ENCODE measurements around the gene CMTM7. TPM values are rescaled to one million over a fixed set of nuclear protein-coding genes. Genes with fewer than 3 reads are reported as not detected.
A peak's percentile ranks its signal among the peaks of the same experiment; 100 is the strongest.

The CMTM7 gene
- polyA plus RNA-seq, 3 donors = 100 to 148 (median 146) TPM

GRCh38 chr3:32487781-32488473 is 96.3 kb downstream of the CMTM7 start:
- H3K4me1 Mint-ChIP-seq = peaks cover 25% of the 10 kb centered on the region
- H3K36me3 Mint-ChIP-seq = peaks cover 40 to 56% of the 10 kb centered on the region in 2 donors
- DNase-seq = no peak
- peak overlapping the region in 1 of 2 donors; percentile 21 for H3K27ac ChIP-seq (ENCODE audit: low read depth in 1 of 2, low read length in 2 of 2)
- no peak overlapping the region for H3K4me2 ChIP-seq (replicated peaks; ENCODE audit: extremely low read depth, low read length, poor library complexity, severe bottlenecking)
- no peaks in the 10 kb centered on the region for H3K9me3 Mint-ChIP-seq
- H4K20me1 ChIP-seq (ENCODE audit: insufficient read depth, low read length) = peaks cover 32% of the 10 kb centered on the region
- H2AFZ ChIP-seq (ENCODE audit: insufficient read depth, low read depth, low read length, poor library complexity, severe bottlenecking) = no peak overlapping the region
- H3K9ac ChIP-seq (ENCODE audit: insufficient read depth, low read length, poor library complexity, severe bottlenecking) = no peak overlapping the region
- peaks cover 16 to 25% of the 10 kb centered on the region in 2 donors for H3K4me1 ChIP-seq (ENCODE audit: control insufficient read depth in 1 of 2, insufficient read depth in 2 of 2, low read length in 2 of 2)
- TF ChIP-seq CTCF (IDR thresholded peaks at IDR 0.05) = no peak
- H3K4me3 Mint-ChIP-seq = no peak overlapping the region
- no CpG with 5 or more reads among the region's 3 CpGs for WGBS (ENCODE audit: insufficient coverage)
- no peaks in the 10 kb centered on the region for H3K27me3 Mint-ChIP-seq (ENCODE audit: low read depth in 3 of 3)
- intact Hi-C loops (cut with micrococcal nuclease) = no loop called here
- peaks cover 44 to 70% of the 10 kb centered on the region in 2 donors for H3K36me3 ChIP-seq (replicated peaks in 1 of 2; ENCODE audit: control insufficient read depth in 1 of 2, insufficient read depth in 2 of 2, low read length in 2 of 2)
- no peaks in the 10 kb centered on the region for H3K27me3 ChIP-seq (ENCODE audit: control insufficient read depth in 2 of 2, insufficient read depth in 2 of 2, low read length in 2 of 2)
- no peak overlapping the region for H3K4me3 ChIP-seq (replicated peaks in 1 of 3; ENCODE audit: low read depth in 2 of 3, low read length in 3 of 3)
- peaks cover 88% of the 10 kb centered on the region for H3K79me2 ChIP-seq (ENCODE audit: insufficient read depth, low read length)
- peak overlapping the region in 2 of 7 donors; percentile 8 to 12 for H3K27ac Mint-ChIP-seq
- H3K9me3 ChIP-seq (replicated peaks in 1 of 2; ENCODE audit: control insufficient read depth in 1 of 2, insufficient read depth in 1 of 2, low read length in 2 of 2) = no peaks in the 10 kb centered on the region

- H2AFZ ChIP-seq (ENCODE audit: insufficient read depth, low read depth, low read length, poor library complexity, severe bottlenecking) = no peak overlapping the region
- H3K27me3 Mint-ChIP-seq (ENCODE audit: low read depth in 3 of 3) = no peaks in the 10 kb centered on the region
- H3K36me3 Mint-ChIP-seq = peaks cover 36 to 52% of the 10 kb centered on the region in 2 donors
- no peaks in the 10 kb centered on the region for H3K9me3 ChIP-seq (replicated peaks in 1 of 2; ENCODE audit: control insufficient read depth in 1 of 2, insufficient read depth in 1 of 2, low read length in 2 of 2)
- intact Hi-C loops (cut with micrococcal nuclease) = no loop called here
- no peak for TF ChIP-seq CTCF (IDR thresholded peaks at IDR 0.05)
- H3K4me1 ChIP-seq (ENCODE audit: control insufficient read depth in 1 of 2, insufficient read depth in 2 of 2, low read length in 2 of 2) = peaks cover 16 to 30% of the 10 kb centered on the region in 2 donors
- no peak overlapping the region for H3K4me3 Mint-ChIP-seq
- no peaks in the 10 kb centered on the region for H3K9me3 Mint-ChIP-seq
- H3K27ac Mint-ChIP-seq = peak overlapping the region in 4 of 7 donors; percentile 4 to 12 (median 8)
- peaks cover 88% of the 10 kb centered on the region for H3K79me2 ChIP-seq (ENCODE audit: insufficient read depth, low read length)
- H3K36me3 ChIP-seq (replicated peaks in 1 of 2; ENCODE audit: control insufficient read depth in 1 of 2, insufficient read depth in 2 of 2, low read length in 2 of 2) = peaks cover 40 to 70% of the 10 kb centered on the region in 2 donors
- H3K4me3 ChIP-seq (replicated peaks in 1 of 3; ENCODE audit: low read depth in 2 of 3, low read length in 3 of 3) = no peak overlapping the region
- no peak for DNase-seq
- H4K20me1 ChIP-seq (ENCODE audit: insufficient read depth, low read length) = peaks cover 38% of the 10 kb centered on the region
- H3K4me2 ChIP-seq (replicated peaks; ENCODE audit: extremely low read depth, low read length, poor library complexity, severe bottlenecking) = no peak overlapping the region
- H3K27ac ChIP-seq (ENCODE audit: low read depth in 1 of 2, low read length in 2 of 2) = peak overlapping the region in 1 of 2 donors; percentile 3
- 100% methylated on average over 2 of the region's 3 CpGs for WGBS (ENCODE audit: insufficient coverage)
- H3K27me3 ChIP-seq (ENCODE audit: control insufficient read depth in 2 of 2, insufficient read depth in 2 of 2, low read length in 2 of 2) = no peaks in the 10 kb centered on the region
- H3K4me1 Mint-ChIP-seq = peaks cover 25% of the 10 kb centered on the region
- H3K9ac ChIP-seq (ENCODE audit: insufficient read depth, low read length, poor library complexity, severe bottlenecking) = no peak overlapping the region
Measured at GRCh38 chr3:32488474-32489008, 96.9 kb downstream of the CMTM7 start.
